22Rv1 (cell line): Measurements from ENCODE around the gene MAGI1.

Experiments
- H3K27ac ChIP-seq: fragments of 450-650 bp; 2 replicates; pipeline ENCODE4 v1.5.1; 2017
- ZFX ChIP-seq: fragments of 450-650 bp; IDR thresholded peaks from 2 replicates; pipeline ENCODE4 v1.6.1; 2017; ENCODE audit warnings: antibody characterized with exemption, borderline replicate concordance
- TF ChIP-seq, protein P1 (sequence below): fragments of 450-650 bp; IDR thresholded peaks from 2 replicates; pipeline ENCODE4 v1.5.1; 2017; ENCODE audit warnings: mild to moderate bottlenecking

The MAGI1 gene

GRCh38 chr3:65831733-65832425, 206.8 kb downstream of the MAGI1 start:
- H3K27ac ChIP-seq = no peak overlapping the region
- TF ChIP-seq, protein P1, sequence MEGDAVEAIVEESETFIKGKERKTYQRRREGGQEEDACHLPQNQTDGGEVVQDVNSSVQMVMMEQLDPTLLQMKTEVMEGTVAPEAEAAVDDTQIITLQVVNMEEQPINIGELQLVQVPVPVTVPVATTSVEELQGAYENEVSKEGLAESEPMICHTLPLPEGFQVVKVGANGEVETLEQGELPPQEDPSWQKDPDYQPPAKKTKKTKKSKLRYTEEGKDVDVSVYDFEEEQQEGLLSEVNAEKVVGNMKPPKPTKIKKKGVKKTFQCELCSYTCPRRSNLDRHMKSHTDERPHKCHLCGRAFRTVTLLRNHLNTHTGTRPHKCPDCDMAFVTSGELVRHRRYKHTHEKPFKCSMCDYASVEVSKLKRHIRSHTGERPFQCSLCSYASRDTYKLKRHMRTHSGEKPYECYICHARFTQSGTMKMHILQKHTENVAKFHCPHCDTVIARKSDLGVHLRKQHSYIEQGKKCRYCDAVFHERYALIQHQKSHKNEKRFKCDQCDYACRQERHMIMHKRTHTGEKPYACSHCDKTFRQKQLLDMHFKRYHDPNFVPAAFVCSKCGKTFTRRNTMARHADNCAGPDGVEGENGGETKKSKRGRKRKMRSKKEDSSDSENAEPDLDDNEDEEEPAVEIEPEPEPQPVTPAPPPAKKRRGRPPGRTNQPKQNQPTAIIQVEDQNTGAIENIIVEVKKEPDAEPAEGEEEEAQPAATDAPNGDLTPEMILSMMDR = no peak
- TF ChIP-seq ZFX = no peak

- TF ChIP-seq, protein P1 = no peak
- TF ChIP-seq ZFX = no peak
- H3K27ac ChIP-seq = no peak overlapping the region
These were observed 207.6 kb downstream of the MAGI1 start for GRCh38 chr3:65830948-65831732.

DNA sequence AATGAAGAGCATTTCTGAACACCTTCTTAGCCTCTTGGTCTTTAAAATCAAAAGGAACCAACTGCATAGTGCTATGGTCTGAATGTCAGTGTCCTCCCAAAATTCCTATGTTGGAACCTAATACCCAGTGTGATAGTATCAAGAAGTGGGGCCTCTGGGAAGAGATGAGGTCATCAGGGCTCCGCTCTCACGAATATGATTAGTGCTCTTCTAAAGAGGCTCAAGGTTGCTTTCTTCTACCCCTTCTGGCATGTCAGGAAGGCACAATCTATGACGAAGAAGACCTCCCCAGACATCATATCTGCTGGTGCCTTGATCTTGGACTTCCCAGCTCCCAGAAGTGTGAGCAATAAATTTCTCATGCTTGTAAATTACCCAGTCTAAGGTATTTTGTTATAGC, 209.5 kb downstream of the MAGI1 start:
- H3K27ac ChIP-seq = no peak overlapping the region
- no peak for TF ChIP-seq ZFX
- TF ChIP-seq, protein P1 = no peak

- H3K27ac ChIP-seq = no peak overlapping the region
- TF ChIP-seq, protein P1 = no peak
These were observed 210.0 kb downstream of the MAGI1 start for GRCh38 chr3:65828706-65829105.

DNA sequence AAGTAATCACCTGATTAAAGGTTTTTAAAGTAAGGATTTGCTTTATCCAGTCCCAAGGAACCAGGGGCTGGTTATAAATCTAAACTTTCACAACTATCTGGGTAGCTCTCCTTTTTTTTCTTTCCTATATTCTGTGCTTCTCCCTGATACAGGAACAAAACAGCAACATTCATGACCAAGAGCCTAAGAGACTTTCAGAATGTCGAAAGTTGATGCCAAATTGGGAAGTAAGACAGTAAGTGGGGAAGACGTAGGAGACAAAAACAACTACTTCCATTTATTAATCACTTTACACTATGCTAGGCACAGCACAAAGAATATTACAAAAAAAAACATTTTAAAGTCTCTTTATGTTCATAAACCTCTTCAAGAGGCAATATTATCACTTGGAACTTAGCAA, 211.6 kb downstream of the MAGI1 start:
- no peak overlapping the region for H3K27ac ChIP-seq
- TF ChIP-seq, protein P1 = no peak
- TF ChIP-seq ZFX = no peak

DNA sequence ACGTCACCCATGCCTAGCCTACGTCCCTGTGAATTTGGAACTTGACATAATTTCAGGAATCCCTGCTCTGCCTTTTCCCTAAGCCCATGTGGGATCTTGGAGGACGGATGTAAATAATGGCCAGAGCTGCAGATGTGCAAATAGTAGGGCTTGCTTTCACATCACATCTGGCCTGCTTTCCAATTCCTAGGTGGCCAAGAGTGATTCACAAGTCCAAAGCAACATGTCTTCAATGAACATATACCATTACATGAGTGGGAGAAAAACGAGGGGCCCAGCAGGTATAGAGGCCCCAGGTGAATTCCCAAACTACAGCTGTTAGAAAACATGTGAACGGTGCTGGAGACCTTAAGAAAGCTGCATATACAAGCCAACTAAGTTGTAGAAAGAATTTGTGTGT, 214.6 kb downstream of the MAGI1 start:
- H3K27ac ChIP-seq = no peak overlapping the region
- TF ChIP-seq, protein P1 = no peak
- TF ChIP-seq ZFX = no peak

DNA sequence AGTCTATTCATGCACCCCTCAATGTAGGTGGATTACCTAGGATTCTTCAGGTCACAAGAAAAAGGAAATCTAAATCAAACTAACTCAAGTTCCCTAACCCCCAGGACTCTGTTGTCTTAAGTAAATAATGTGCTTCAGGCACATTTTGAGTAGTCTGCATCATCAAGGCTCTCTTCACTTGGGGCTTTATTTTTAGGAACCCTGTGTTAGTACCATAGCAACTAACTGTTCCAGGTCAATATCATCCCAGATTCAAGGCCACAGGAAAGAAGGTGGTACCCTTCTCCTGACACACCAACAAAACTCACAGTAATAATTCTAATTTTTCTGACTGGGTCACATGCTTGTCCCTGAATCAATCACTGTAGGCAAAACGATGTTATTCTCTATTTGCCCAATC, 218.1 kb downstream of the MAGI1 start:
- no peak for TF ChIP-seq ZFX
- TF ChIP-seq, protein P1 = no peak
- H3K27ac ChIP-seq = no peak overlapping the region
